Spleen (tissue), 7 donors: ENCODE measurements around the gene LDLRAD4.

Source experiments
- CTCF ChIP-seq, 11 experiments: fragments of 200-600 bp in 7 of 11; fragments of 450-650 bp in 4 of 11; sonication (generic) in 4 of 11; IDR thresholded peaks in 8 of 11; conservative IDR thresholded peaks in 3 of 11; 1 replicate in 7 of 11; 2 replicates in 4 of 11; pipeline versions ENCODE4 v1.4.0 to v1.8.0; 2016 to 2021; ENCODE audit warnings: antibody characterized with exemption in 11 of 11, inconsistent platforms in 4 of 11, mild to moderate bottlenecking in 1 of 11
- POLR2A ChIP-seq, 3 donors: fragments of 450-650 bp; IDR thresholded peaks; one replicate each; pipeline ENCODE4 v1.5.1; 2017; ENCODE audit warnings: antibody characterized with exemption in 3 of 3, mild to moderate bottlenecking in 1 of 3
- donor health status: DM: no; HTN: no; CAD: no; lungs with moderate emphysema.
- donor health status: DM: no; HTN: no; CAD: no.
- donor health status: DM: no; HTN: no; CAD: no.

GRCh38 chr18:13500869-13501542 lies 282.4 kb downstream of the LDLRAD4 start:
- TF ChIP-seq CTCF (IDR thresholded peaks at IDR 0.05 in 8 of 11, conservative IDR thresholded peaks at IDR 0.05 in 3 of 11) = no peak
- no peak for TF ChIP-seq POLR2A (IDR thresholded peaks at IDR 0.05)
